OCI-M2 (cell line): ENCODE results near the gene PITPNB.

Experiments used
- DNase-seq: peaks from one replicate; lab custom pipeline; 2025; ENCODE audit not compliant: unreplicated experiment; lab: John Stamatoyannopoulos, UW

PITPNB gene

DNA sequence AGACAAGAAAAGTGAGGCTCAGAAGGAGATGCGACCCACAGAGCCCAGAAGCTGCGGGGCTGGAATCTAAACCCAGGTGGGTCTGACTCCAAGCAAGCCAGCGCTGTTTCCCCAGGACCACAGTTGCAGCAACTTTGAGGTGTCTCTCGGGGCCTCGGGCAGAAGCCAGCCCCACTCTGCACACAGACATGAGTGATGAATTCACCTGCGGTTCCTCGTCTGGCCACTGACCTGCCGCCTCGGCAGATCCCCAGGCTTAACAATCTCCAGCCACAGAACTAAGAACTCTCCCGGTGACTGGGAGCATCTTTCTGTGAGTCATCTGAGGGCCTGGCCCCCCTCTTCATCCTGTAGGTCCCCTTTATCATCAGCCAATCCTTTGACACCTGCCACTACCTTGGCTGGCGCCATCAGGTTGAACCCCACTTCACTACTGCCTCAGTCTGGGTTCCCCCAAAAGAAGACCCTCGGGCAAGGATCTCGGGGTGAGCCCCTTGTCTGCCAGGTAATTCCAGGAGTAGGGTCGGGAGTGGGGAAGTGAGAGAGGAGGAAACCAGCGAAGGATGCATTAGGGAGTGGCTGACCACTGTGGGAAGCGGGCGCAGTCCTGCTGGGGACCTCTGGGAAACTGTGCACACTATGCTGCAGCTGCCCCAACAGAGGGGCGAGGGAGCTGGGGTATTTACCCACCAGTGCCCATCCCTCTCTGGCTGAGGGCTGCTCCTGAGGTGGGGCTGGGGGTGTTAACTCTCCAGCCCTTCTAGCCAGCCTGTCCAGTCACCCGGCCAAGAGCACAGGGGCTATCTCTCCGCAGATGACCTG is 84.5 kb downstream of the PITPNB start:
- no peak for DNase-seq

DNA sequence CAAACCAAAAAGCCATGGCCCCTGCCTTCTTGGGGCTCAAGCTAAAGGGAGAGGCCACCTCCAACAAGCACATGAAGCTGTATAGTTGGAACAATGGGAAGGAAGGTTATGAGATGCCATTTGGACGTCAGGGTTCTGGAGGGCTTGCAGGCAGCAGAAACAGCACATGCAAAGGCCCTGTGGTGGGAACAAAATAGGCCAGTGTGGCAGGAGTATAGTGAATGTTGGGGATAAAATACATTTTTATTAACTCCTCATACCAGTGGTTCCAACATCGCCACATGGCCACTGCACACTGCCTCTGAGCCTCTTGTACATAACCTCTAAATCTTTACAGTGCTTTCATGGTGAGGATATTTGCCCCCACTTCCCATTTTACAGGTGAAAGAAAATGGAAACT is 85.3 kb downstream of the PITPNB start:
- no peak for DNase-seq

DNA sequence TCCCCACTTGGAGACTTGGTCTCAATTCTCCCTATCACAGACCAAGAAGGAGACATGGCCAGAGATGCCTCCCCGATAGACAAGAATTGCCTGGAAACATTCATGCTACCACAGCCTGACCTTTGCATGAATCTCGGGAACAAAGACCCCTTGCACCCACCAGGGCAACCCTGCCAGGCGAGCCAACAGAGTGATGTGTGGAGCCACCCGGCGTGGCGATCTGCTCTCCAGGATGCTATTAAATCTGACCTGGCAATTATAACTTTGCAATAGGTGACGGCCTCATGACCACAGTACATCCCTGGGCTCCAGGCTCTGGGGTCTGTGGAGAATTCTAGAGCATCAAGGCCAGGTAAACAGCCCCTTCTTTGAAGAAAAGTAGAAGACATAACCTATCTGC is 86.5 kb downstream of the PITPNB start:
- no peak for DNase-seq

DNA sequence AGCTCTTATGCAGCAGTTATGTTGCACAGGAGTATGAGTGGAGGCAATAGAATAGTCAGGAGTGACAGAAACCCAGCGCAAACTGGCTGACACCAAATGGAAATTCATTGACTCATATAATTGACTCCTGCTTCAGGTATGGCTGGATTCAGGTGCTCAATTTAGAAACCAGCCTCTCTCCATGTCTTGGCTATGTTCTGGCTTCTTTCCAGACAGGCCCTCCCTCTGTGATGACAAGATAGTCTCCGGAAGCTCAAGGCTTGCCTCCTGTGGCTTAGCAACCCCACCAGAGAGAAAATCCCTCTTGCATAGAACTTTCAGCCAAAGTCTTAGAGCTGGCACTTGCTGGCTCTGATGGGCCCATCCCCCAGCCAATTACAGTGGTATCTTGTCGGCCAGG is 89.4 kb downstream of the PITPNB start:
- DNase-seq, result no peak

DNA sequence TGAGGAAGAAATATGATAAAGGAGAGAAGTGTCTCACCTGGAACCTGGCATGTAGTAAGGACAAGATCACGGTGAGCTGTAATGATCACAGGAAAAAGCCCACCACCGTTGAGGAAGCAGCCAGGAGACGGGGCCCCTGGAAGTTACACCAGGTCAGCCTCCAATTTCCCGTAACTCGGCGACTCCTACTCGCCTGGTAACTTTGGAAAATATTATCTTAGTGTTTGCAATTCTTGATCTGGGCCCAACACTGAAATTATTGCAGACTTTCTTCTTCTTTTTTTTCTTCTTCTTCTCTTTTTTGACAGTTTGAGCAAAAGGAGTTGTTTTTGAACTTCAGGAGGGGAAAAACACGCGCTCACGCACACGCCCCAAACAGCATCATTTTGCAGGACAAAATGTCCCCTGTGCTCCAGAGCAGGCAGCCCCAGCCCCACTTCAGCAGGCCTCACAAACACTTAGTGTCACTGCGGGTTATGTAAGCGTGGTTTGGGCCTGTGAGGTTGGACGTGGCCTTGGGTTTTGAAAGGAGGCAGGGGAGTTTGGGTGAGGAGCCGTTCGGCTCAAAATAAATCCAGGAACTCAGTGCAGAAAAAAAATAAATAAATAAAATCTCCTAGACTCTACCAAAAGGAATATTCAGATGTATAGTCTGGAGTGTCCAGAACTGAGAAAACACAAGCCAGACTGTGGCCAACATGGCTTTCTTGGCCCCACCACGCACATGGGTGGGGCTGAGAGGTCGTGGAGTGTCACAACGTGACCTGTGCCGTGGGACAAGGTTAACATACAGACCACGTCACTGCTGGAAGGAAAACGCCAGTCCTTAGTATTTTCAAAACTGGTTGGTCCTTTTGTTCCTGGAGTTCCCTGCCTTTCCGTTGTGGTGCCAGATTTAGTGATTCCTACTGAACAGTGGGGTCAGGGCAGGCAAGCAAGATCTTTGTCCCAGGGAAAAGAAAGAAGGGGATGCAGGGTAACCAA is 91.2 kb downstream of the PITPNB start:
- DNase-seq, result no peak

DNA sequence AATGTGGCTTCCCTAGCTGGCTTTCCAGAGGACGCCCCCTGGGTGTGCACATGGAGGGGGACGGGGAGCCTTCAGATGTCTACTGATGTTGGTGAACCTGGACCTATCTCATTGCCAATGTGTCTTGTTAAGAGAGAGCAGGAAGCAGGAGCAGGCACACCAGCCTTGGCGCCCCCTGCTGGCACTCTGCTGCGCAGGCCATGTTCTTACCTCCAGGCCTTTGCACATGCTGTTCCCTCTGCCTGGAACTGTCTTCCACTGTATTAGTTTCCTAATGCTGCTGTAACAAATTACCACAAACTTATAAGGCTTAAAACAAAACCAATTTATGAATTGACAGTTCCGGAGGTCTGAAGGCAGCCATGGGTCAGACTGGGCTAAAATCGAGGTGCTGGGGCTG is 93.9 kb downstream of the PITPNB start:
- no peak for DNase-seq

DNA sequence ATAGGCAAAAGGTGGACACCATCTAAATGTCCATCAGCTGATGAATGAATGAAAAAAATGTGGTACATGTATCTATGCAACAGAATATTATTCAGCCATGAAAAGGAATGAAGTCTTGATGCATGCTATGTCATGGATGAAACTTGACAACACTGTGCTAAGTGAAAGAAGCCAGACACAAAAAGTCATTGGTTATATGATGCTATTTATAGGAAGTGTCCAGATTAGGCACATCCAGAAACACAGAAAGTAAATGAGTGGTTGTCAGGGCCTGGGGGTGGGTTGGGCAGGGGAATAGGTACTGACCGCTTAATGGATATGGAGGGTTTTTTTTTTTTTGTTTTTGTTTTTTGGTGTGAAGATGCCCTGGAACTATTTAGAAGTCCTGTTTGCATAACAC is 95.8 kb downstream of the PITPNB start:
- DNase-seq, result no peak

DNA sequence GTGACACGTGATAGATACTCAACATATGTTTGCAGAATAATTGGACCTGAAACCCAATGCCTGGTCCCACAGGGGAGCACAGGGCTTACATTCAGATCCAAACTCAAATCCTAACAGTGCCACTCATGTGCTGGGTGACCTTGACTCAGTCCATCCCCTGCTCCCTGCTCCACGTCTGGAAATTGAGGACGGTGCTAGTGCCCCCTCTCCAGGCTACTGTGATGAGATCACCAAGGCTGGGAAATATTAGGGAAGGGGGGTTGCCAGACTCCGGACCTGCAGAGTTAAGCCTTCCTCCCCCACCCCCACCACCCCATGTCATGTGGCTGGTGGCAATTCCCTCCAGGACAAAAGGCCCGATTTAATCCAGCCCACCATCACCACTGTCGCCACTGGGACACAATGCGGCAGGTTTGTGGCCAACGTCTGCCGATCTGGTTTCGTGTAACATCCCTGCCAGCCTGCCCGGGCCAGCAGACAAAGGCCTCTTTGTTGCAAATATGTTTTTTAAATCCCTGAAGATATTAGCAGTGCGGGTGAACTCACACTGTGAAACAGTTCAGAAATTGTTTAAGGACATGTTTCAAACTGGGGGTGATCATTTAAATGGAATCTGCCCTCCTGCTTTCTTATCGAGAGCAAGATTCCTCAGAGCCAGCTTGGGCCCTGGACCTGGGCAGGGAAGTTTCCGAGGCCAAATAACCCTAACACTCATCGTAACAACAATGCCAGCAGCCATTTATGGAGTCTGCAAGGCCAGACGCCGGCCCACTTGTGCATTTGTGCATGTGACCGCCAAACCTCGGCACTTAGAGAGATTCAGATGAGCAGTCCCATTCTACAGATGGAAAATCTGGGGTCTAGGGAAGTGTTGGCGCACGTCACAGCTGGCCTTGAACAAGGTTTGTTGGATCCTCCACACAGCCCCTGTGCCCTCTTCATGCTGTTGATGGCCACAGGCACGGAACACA is 97.9 kb downstream of the PITPNB start:
- DNase-seq, result no peak

DNA sequence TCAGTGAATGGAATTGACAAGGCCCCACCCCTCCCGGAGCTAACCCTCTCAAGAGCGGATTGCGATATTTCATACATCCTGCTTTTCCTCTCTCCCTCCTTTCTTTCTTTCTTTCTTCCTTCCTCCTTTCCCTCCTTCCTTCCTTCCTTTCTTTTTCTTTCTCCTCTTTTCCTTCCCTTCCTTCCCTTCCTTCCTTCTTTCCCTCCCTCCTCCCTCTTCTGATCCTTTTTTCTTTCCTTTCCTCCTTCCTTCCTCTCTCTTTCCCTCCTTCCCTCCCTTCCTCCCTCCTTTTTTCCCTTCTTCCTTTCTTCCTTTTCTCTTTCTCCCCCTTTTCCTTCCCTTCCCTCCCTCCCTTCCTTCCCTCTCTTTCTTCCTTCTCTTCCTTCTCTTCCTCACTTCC is 102.5 kb downstream of the PITPNB start:
- DNase-seq, result no peak

DNA sequence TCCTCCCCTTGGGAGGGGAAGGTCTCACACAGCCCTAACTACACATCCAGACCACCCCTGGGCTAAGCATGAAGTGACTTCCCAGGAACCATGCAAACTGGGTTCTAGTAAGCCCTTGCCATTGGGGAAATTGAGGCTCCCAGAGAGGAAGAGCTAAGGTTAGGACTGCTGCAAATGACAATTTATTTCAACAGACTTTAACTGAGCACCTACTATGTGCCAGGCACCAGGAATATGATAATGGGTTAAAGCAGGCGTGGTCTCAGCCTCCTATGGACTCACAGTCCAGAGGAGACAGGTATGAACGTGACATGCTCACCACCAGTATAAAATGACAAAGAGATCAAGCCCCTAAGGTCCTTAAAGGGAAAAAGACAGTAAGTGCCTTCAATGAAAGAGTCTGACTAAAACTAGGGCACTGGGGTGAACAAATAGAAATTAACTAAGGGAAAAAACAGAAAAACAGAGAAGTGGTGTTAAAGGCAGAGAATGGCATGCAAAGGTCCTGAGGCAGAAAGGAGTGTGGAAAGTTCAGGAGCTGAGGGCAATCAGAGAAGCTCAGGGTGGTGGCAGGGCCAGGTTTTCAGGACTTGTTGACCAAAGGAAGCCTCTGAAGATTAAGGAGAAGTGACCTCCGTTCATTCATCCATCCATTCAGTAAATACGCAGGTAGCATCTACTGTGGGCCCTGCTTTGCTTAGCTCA is 103.1 kb downstream of the PITPNB start:
- DNase-seq, result no peak

DNA sequence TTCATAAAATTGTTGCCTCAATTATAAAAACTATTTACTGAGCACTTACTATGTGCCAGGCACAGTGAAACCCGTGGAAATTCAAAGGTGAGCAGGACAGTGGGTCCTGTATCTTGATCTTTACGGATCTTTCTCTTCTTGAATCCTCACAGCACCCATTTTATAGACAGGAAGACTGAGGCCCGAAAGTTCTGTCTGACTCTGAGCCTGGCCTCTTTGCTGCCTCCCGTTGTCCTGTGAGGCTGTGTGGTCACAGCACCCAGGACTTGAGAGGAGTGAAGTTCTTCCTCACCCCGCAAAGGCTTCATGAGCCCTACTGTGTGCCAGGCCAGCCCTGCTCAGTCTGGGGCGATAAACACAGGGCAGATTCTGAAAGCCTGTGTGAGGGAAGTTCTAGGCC is 104.1 kb downstream of the PITPNB start:
- no peak for DNase-seq

DNA sequence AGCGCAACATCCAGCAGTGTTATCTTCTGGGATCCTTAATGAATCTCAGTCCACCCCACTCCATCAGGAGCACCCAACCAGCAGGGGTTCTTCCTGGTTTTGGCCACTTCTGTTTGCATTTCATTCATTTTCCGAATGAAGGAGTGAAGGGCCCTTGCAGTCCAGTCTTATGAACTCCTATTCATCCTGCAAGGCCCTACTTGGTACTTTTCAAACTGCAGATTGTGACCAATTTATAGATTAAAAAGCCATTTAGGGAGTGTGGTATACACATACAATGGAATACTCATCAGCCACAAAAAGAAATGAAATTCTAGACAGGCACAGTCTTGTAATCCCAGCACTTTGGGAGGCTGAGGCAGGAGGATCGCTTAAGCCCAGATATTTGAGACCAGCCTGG is 107.3 kb downstream of the PITPNB start:
- DNase-seq, result no peak

DNA sequence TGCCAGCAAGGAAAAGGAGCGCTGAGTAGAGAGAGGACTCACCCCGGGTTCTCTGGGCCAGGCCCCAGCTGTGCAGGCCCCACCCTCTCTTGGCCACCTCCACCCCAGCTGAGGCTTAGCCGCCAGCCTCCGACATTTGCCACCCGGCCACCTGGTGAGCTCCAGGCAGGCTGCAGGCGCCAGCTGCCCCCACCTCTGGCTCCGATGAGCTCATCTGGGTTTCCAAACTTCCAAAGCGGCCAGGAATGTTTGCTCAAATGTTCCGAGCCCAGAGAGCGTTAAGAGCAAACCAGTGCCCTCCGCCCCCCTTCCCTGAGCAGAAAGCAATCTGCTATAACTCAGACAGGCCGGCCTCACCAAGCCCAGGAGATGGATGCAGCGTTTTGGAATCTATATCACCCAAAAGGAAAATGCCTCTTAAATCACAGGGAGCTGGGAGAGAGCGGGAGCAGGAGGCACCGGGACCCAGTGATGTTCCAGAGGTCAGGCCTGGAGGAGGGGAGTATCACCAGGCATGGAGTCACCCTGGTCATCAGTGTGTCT is 108.4 kb downstream of the PITPNB start:
- DNase-seq, result no peak

DNA sequence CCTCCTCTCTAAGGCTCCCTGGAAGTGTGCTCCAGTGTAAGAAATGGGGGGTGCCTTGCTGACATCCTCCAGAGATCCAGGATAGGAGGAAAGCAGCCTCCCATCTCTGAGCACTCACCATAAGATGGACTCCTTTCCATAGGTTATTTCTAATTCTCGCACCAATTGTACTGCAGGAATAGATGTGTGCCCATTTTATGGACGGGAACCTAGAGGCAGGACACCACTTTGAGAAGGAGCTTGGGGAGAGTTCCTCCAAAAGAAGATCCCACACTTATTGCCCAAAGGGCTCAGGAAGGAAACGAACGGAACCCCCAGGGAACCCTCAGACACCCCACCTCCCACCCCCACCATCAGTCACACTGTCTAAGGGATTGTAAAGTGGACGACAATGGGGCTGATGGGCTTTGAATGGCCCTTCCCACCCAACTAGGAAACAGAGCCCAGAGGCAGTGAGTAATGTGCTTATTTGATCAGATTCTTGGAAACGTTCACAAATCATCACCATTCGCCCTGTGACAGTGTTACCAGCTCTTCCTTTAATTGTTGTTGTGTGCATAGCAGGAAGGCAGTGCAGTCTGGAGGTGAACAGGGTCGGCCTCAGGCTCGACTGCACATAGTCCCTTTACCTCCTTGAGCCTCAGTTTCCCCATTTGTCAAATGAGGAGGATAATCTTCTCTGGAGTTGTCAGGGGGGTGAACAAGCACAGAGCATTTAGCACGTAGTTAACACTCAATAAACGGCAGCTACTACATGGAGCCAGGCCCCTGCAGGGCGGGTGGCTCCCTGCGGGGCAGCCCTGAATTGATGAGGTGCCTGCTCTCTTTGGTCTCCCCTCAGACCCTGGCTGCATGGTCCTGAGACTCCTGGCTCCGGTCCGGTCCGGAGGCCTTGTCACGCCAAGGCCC is 109.1 kb downstream of the PITPNB start:
- no peak for DNase-seq

DNA sequence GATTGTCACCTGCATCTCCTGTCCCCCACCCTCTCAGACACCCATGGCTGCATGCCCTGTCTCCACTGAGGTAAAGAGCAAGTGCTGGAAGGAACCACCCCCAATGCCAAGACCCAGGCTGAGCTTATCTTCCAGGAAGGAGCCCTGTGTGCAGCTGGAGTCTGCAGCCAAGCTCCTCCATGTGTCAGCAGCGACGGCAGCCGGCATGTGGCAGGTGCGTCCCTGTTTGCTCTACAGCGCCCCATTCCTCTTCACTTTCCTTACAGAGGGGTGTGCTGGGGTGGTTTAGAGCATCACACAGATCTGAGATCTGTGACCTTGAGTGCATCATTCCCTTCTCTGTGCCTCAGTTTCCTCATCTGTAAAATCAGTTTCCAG is 109.8 kb downstream of the PITPNB start:
- DNase-seq, result no peak

DNA sequence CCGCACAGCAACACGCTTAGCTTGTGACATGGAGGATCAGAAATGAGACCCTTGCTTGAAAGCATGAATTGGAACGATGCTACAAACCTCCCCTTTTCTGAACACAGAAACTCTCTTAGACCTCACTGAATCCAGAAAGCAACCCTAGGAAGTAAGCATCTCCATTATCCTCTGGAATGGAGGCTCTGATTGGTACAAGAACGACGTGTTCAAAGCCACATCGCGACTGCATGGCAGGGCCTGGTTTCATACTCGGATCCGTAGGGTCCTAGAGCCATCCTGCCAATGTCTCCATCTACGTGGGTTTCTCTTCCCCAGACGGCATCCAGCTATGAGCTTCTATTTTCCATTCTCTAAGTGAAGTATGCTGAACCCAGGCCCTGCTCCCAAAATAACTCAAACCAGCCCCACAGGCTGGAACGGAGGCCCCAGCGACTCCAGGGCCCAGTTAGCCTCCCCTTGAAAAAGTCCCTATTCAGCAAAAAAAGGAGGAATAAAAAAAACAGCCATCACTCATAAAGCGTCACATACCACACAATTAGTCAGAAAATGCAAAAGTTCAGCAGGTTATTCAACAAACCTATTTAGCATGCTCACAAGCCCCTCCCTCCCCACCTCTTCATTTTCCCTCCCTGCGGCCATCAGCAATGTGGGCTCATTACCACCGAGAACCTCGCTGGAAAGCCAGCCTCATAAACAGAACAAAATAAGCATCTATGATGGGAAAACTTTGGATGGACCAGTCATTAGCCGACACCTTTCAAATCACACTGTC is 110.4 kb downstream of the PITPNB start:
- no peak for DNase-seq

DNA sequence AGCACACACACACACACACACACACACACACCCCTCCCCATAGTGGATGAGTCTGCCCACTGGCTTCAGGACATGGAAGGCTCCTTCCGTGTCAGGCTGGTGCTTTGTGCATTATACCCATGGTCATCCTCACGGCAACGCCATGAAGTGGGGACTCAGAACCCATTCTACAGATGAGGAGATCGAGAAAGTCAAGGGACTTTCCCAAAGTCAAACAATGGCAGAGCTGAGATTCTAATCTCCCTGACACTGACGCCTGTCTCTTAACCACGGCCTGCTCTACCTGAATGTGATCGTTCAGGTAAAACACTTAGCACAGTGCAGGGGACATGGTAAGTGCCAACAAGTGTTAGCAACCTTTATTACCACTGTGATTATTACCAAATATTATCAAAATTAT is 113.2 kb downstream of the PITPNB start:
- DNase-seq, result no peak
